HepG2 (cell line): Measurements from ENCODE around the gene ILDR2.

Experiments used
- ARNT ChIP-seq: fragments of 450-650 bp; IDR thresholded peaks from 2 replicates; pipeline ENCODE4 v1.6.1; 2017
- CTCF ChIP-seq: sonication (generic); formaldehyde crosslinking; IDR thresholded peaks from 2 replicates; pipeline ENCODE4 v1.5.0; 2020; ENCODE audit warnings: mild to moderate bottlenecking, missing genetic modification reagents, moderate library complexity
- GABPA ChIP-seq, 2 experiments: IDR thresholded peaks; 2 replicates each; pipeline ENCODE4 v1.6.1; 2011 to 2016; ENCODE audit warnings: low read depth in 2 of 2, low read length in 1 of 2, missing biosample characterization in 1 of 2, missing genetic modification characterization in 1 of 2
- HDAC6 ChIP-seq: fragments of 200-600 bp; sonication (generic); IDR thresholded peaks from 2 replicates; pipeline ENCODE4 v1.7.0; 2017; ENCODE audit warnings: mild to moderate bottlenecking, antibody characterized with exemption, low read length, low read depth
- MAZ ChIP-seq, 2 experiments: sonication (generic) in 1 of 2; formaldehyde crosslinking in 1 of 2; IDR thresholded peaks; 2 replicates each; pipeline versions ENCODE4 v1.5.0 to v1.6.1; 2012 to 2020; ENCODE audit warnings: low read depth in 2 of 2, mild to moderate bottlenecking in 2 of 2, borderline replicate concordance in 1 of 2, improper control_type of control experiment in 1 of 2, low read length in 1 of 2, missing genetic modification reagents in 1 of 2, moderate library complexity in 1 of 2
- MZF1 ChIP-seq: sonication (generic); formaldehyde crosslinking; IDR thresholded peaks from 2 replicates; pipeline ENCODE4 v1.8.1; 2023; ENCODE audit warnings: mild to moderate bottlenecking, missing genetic modification reagents, borderline replicate concordance
- PAF1 ChIP-seq: IDR thresholded peaks from 2 replicates; pipeline ENCODE4 v1.6.1; 2016; ENCODE audit warnings: missing genetic modification reagents, missing compliant biosample characterization
- POLR2AphosphoS5 ChIP-seq: IDR thresholded peaks from 2 replicates; pipeline ENCODE4 v1.6.1; 2012; ENCODE audit warnings: low read depth, low read length
- RNF2 ChIP-seq: fragments of 450-650 bp; conservative IDR thresholded peaks from 2 replicates; pipeline ENCODE4 v1.6.1; 2016; ENCODE audit warnings: low read depth
- ZBTB39 ChIP-seq: sonication (generic); formaldehyde crosslinking; IDR thresholded peaks from 2 replicates; pipeline ENCODE4 v1.5.0; 2020; ENCODE audit warnings: missing genetic modification reagents

- TF ChIP-seq ARNT, result no peak
- TF ChIP-seq HDAC6, result no peak
- TF ChIP-seq PAF1, result no peak
- no peak for TF ChIP-seq RNF2
- no peak for TF ChIP-seq ZBTB39 (CRISPR knock-in tag)
- TF ChIP-seq CTCF (CRISPR knock-in tag), result no peak
- no peak for TF ChIP-seq GABPA (IDR thresholded peaks at IDR 0.05; ENCODE audit: low read depth, low read length)
- no peak for TF ChIP-seq GABPA (CRISPR knock-in tag; IDR thresholded peaks at IDR 0.05; ENCODE audit: low read depth)
- TF ChIP-seq MZF1 (CRISPR knock-in tag), result no peak
- no peak for TF ChIP-seq POLR2AphosphoS5
- no peak for TF ChIP-seq MAZ (IDR thresholded peaks at IDR 0.05; ENCODE audit: borderline replicate concordance, low read depth, low read length)
- TF ChIP-seq MAZ (CRISPR knock-in tag; IDR thresholded peaks at IDR 0.05; ENCODE audit: low read depth), result no peak
Observed at GRCh38 chr1:166903232-166903631, 72.1 kb downstream of the ILDR2 start.
